HCT116 (cell line): ENCODE data around the gene SLC24A3. TPM values are rescaled to one million over a fixed set of nuclear protein-coding genes. Genes with fewer than 3 reads are reported as not detected.

Source experiments
- ATAC-seq: fragments of 200-7000 bp; cut with Tn5 transposase; 2 replicates; pipeline ENCODE4 v1.9.1; 2020; ENCODE audit warnings: mild to moderate bottlenecking, moderate library complexity
- BruUV-seq: library from RNA; stranded (reverse); fragments of 400-500 nt; replicated peaks from 2 replicates; lab custom pipeline; 2021; lab: Mats Ljungman, UMichigan
- CTCF ChIA-PET: fragments of 300-600 bp; sonication (Branson Sonifier 250); formaldehyde crosslinking; loops from one replicate; lab custom pipeline; 2021; ENCODE audit warnings: antibody characterized with exemption; lab: Charles Lee
- POLR2A ChIA-PET: fragments of 300-600, 350-600 bp; sonication (Branson Sonifier 250); formaldehyde crosslinking; loops from one replicate; lab custom pipeline; 2021; ENCODE audit warnings: antibody characterized with exemption; lab: Charles Lee
- RAD21 ChIA-PET, 2 experiments: fragments of 300-600 bp; sonication (Branson Sonifier 250); formaldehyde crosslinking; loops; one replicate each; lab custom pipeline; 2023; ENCODE audit warnings: low total read pairs in 2 of 2; ENCODE audit not compliant: uncharacterized antibody in 2 of 2, unreplicated experiment in 2 of 2, low non-redundant PET in 1 of 2; lab: Charles Lee
- DNase-seq: peaks from one replicate; pipeline ENCODE4 v3.0.0-alpha.2; 2010; ENCODE audit warnings: low read depth, low spot score
- H2AFZ ChIP-seq: fragments of 200-600 bp; shearing (Covaris generic), sonication (generic); 2 replicates; pipeline ENCODE4 v1.6.1; 2017; ENCODE audit warnings: low read depth, mixed run types, mixed read lengths, antibody characterized with exemption, low read length; ENCODE audit not compliant: poor library complexity, severe bottlenecking
- H3K27ac ChIP-seq: 2 replicates; pipeline ENCODE4 v1.5.1; 2012; ENCODE audit warnings: low read depth, low read length
- H3K27me3 ChIP-seq: fragments of 200-600 bp; sonication (generic); 2 replicates; pipeline ENCODE4 v1.6.1; 2016; ENCODE audit warnings: mixed run types, low read length, mixed read lengths; ENCODE audit not compliant: insufficient read depth
- H3K36me3 ChIP-seq, 2 experiments: fragments of 200-500 bp in 1 of 2; fragments of 200-600 bp in 1 of 2; sonication (Bioruptor generic) in 1 of 2; sonication (generic) in 1 of 2; 2 replicates each; pipeline versions ENCODE4 v1.5.1 to v1.6.1; 2014 to 2016; ENCODE audit warnings: low read length in 2 of 2, inconsistent platforms in 1 of 2, mixed read lengths in 1 of 2, mixed run types in 1 of 2; ENCODE audit not compliant: insufficient read depth in 2 of 2, control insufficient read depth in 1 of 2
- H3K4me1 ChIP-seq, 2 experiments: fragments of 200-600 bp in 1 of 2; sonication (generic) in 1 of 2; 2 replicates each; pipeline versions ENCODE4 v1.5.1 to v1.6.1; 2012 to 2017; ENCODE audit warnings: low read length in 2 of 2, inconsistent platforms in 1 of 2, mild to moderate bottlenecking in 1 of 2, mixed read lengths in 1 of 2, mixed run types in 1 of 2, moderate library complexity in 1 of 2; ENCODE audit not compliant: insufficient read depth in 2 of 2, control insufficient read depth in 1 of 2
- H3K4me2 ChIP-seq: fragments of 200-600 bp; sonication (generic); 2 replicates; pipeline ENCODE4 v1.6.1; 2017; ENCODE audit warnings: mixed run types, low read length, mixed read lengths
- H3K4me3 ChIP-seq, 2 experiments: fragments of 200-600 bp in 1 of 2; sonication (generic) in 1 of 2; replicated peaks in 1 of 2; 2 replicates each; pipeline ENCODE4 v1.5.1; 2011 to 2016; ENCODE audit warnings: low read length in 2 of 2, control low read depth in 1 of 2, low read depth in 1 of 2, mild to moderate bottlenecking in 1 of 2, mixed read lengths in 1 of 2, mixed run types in 1 of 2
- H3K79me2 ChIP-seq: fragments of 200-600 bp; sonication (generic); 2 replicates; pipeline ENCODE4 v1.6.1; 2017; ENCODE audit warnings: mild to moderate bottlenecking, mixed run types, low read length, moderate library complexity, mixed read lengths; ENCODE audit not compliant: insufficient read depth
- H3K9ac ChIP-seq: fragments of 200-600 bp; sonication (generic); 2 replicates; pipeline ENCODE4 v1.6.1; 2016; ENCODE audit warnings: low read length, mixed read lengths
- H3K9me2 ChIP-seq: fragments of 200-600 bp; sonication (generic), shearing (Covaris generic); 2 replicates; pipeline ENCODE4 v1.6.1; 2017; ENCODE audit warnings: mixed run types, mild to moderate bottlenecking, moderate library complexity; ENCODE audit not compliant: insufficient read depth
- H3K9me3 ChIP-seq, 2 experiments: fragments of 200-500 bp in 1 of 2; fragments of 200-600 bp in 1 of 2; sonication (Bioruptor generic) in 1 of 2; sonication (generic) in 1 of 2; 2 replicates each; pipeline ENCODE4 v1.6.1; 2014 to 2017; ENCODE audit warnings: low read length in 2 of 2, mixed read lengths in 2 of 2, inconsistent platforms in 1 of 2, low read depth in 1 of 2, mild to moderate bottlenecking in 1 of 2, mixed run types in 1 of 2, moderate library complexity in 1 of 2; ENCODE audit not compliant: control insufficient read depth in 1 of 2, insufficient read depth in 1 of 2
- H4K20me1 ChIP-seq: fragments of 200-600 bp; sonication (generic), shearing (Covaris generic); 2 replicates; pipeline ENCODE4 v1.6.1; 2017; ENCODE audit warnings: mixed run types, mild to moderate bottlenecking, moderate library complexity; ENCODE audit not compliant: insufficient read depth
- FOSL1 ChIP-seq: IDR thresholded peaks from 2 replicates; pipeline ENCODE4 v1.6.1; 2012; ENCODE audit warnings: low read depth
- JUND ChIP-seq: IDR thresholded peaks from 2 replicates; pipeline ENCODE4 v1.6.1; 2012
- POLR2A ChIP-seq: IDR thresholded peaks from 2 replicates; pipeline ENCODE4 v1.7.0; 2011; ENCODE audit warnings: borderline replicate concordance; ENCODE audit not compliant: insufficient read depth, insufficient read length; ENCODE audit errors: extremely low read depth
- POLR2AphosphoS5 ChIP-seq: IDR thresholded peaks from 2 replicates; pipeline ENCODE4 v1.6.1; 2011; ENCODE audit warnings: mild to moderate bottlenecking, low read depth, low read length, moderate library complexity
- SIN3A ChIP-seq: IDR thresholded peaks from 2 replicates; pipeline ENCODE4 v1.6.1; 2012; ENCODE audit warnings: low read depth
- SRF ChIP-seq: IDR thresholded peaks from 2 replicates; pipeline ENCODE4 v1.6.1; 2012; ENCODE audit warnings: low read depth
- intact Hi-C: fragments of 100-400 bp; cut with micrococcal nuclease; formaldehyde crosslinking; loops from 2 replicates; pipeline ENCODE4 v1.10.0; 2022
- total RNA-seq: library from RNA; stranded (reverse); gene quantifications from one replicate; pipeline ENCODE4 v1.2.1, GENCODE V29; 2021; ENCODE audit not compliant: unreplicated experiment
- TF ChIP-seq, protein P1 (sequence below): IDR thresholded peaks from 2 replicates; pipeline ENCODE4 v1.6.1; 2012; ENCODE audit warnings: low read depth
- TF ChIP-seq, protein P2 (sequence below): IDR thresholded peaks from 2 replicates; pipeline ENCODE4 v1.6.1; 2011; ENCODE audit warnings: mild to moderate bottlenecking, low read length, moderate library complexity; ENCODE audit not compliant: insufficient replicate concordance; ENCODE audit errors: extremely low read depth

SLC24A3 gene
- total RNA-seq, 1 experiment from 2014 or later = not detected

DNA sequence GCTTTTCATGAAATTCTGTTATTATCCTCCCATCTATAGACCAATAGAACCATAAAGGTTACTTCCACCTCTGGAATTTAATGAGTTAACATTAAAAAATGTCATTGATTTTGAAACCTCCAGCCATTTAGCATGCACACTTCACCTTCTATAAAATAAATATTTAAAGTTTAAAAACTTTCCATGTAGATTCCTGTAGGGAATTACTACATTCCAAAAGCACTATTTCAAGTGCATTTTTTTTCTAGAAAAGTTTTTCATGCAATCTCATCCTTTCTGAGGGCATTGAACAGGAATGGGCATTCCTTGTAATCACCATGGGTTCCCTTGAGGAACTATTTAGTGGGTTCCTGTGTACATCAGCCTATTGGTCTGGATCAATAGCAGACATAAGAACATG lies 291.8 kb downstream of the SLC24A3 start:
- Histone ChIP-seq H2AFZ (no peak overlapping the region), H3K27me3 (no peaks in the 10 kb centered on the region), H3K4me3 (no peak overlapping the region), H3K79me2 (no peaks in the 10 kb centered on the region), H4K20me1 (no peaks in the 10 kb centered on the region)
- ATAC-seq = no peak
- TF ChIP-seq POLR2A (no peak), JUND (no peak), FOSL1 (no peak), POLR2AphosphoS5 (no peak), SRF (no peak), SIN3A (no peak)
- TF ChIP-seq, protein P1, sequence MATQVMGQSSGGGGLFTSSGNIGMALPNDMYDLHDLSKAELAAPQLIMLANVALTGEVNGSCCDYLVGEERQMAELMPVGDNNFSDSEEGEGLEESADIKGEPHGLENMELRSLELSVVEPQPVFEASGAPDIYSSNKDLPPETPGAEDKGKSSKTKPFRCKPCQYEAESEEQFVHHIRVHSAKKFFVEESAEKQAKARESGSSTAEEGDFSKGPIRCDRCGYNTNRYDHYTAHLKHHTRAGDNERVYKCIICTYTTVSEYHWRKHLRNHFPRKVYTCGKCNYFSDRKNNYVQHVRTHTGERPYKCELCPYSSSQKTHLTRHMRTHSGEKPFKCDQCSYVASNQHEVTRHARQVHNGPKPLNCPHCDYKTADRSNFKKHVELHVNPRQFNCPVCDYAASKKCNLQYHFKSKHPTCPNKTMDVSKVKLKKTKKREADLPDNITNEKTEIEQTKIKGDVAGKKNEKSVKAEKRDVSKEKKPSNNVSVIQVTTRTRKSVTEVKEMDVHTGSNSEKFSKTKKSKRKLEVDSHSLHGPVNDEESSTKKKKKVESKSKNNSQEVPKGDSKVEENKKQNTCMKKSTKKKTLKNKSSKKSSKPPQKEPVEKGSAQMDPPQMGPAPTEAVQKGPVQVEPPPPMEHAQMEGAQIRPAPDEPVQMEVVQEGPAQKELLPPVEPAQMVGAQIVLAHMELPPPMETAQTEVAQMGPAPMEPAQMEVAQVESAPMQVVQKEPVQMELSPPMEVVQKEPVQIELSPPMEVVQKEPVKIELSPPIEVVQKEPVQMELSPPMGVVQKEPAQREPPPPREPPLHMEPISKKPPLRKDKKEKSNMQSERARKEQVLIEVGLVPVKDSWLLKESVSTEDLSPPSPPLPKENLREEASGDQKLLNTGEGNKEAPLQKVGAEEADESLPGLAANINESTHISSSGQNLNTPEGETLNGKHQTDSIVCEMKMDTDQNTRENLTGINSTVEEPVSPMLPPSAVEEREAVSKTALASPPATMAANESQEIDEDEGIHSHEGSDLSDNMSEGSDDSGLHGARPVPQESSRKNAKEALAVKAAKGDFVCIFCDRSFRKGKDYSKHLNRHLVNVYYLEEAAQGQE = no peak
- TF ChIP-seq, protein P2, sequence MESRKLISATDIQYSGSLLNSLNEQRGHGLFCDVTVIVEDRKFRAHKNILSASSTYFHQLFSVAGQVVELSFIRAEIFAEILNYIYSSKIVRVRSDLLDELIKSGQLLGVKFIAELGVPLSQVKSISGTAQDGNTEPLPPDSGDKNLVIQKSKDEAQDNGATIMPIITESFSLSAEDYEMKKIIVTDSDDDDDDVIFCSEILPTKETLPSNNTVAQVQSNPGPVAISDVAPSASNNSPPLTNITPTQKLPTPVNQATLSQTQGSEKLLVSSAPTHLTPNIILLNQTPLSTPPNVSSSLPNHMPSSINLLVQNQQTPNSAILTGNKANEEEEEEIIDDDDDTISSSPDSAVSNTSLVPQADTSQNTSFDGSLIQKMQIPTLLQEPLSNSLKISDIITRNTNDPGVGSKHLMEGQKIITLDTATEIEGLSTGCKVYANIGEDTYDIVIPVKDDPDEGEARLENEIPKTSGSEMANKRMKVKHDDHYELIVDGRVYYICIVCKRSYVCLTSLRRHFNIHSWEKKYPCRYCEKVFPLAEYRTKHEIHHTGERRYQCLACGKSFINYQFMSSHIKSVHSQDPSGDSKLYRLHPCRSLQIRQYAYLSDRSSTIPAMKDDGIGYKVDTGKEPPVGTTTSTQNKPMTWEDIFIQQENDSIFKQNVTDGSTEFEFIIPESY = no peak
- TF ChIP-seq, all 23 proteins: peak for 0
- H3K4me2 ChIP-seq = no peak overlapping the region
- no peaks in the 10 kb centered on the region for H3K9me2 ChIP-seq
- H3K9me3 ChIP-seq = no peaks in the 10 kb centered on the region; a peak in 1 of 4 replicates
- intact Hi-C loops = no loop called here
- ChIA-PET RAD21 (no interaction called here), CTCF (no interaction called here), POLR2A (no interaction called here)
- H3K36me3 ChIP-seq = no peaks in the 10 kb centered on the region
- no peak for DNase-seq
- no peak overlapping the region for H3K9ac ChIP-seq
- no peak overlapping the region for H3K27ac ChIP-seq
- H3K4me1 ChIP-seq = no peaks in the 10 kb centered on the region
- BruUV-seq = no TSS peak
